Brain microvascular endothelial cell (primary cell): ENCODE data around the gene TCFL5.

Experiments
- DNase-seq: peaks from one replicate; pipeline ENCODE4 v3.0.0-alpha.2; 2020
- H3K27ac ChIP-seq: fragments of 250-450 bp; sonication (Bioruptor Pico); 2 replicates; pipeline ENCODE4 v1.5.1; 2020; ENCODE audit warnings: mild to moderate bottlenecking, moderate library complexity
- H3K27me3 ChIP-seq: fragments of 250-450 bp; sonication (Bioruptor Pico); replicated peaks from 2 replicates; pipeline ENCODE4 v1.5.1; 2020; ENCODE audit warnings: mild to moderate bottlenecking
- H3K36me3 ChIP-seq: fragments of 250-450 bp; sonication (Bioruptor Pico); replicated peaks from 2 replicates; pipeline ENCODE4 v1.5.1; 2020; ENCODE audit warnings: mild to moderate bottlenecking
- H3K4me3 ChIP-seq: 2 replicates; pipeline ENCODE4 v1.5.1; 2011; ENCODE audit warnings: low read depth, mild to moderate bottlenecking, control low read depth, low read length, moderate library complexity
- in situ Hi-C: cut with HindIII; loops from 2 replicates; pipeline ENCODE4 v1.10.0; 2017; ENCODE audit warnings: low sequenced_read_pairs, low pct_ligation_motif_present
- TF ChIP-seq, protein P1 (sequence below): IDR thresholded peaks from 2 replicates; pipeline ENCODE4 v1.5.1; 2011; ENCODE audit warnings: low read depth, mild to moderate bottlenecking, moderate library complexity, low read length, control low read depth, inconsistent platforms; ENCODE audit errors: missing control alignments

The TCFL5 gene

DNA sequence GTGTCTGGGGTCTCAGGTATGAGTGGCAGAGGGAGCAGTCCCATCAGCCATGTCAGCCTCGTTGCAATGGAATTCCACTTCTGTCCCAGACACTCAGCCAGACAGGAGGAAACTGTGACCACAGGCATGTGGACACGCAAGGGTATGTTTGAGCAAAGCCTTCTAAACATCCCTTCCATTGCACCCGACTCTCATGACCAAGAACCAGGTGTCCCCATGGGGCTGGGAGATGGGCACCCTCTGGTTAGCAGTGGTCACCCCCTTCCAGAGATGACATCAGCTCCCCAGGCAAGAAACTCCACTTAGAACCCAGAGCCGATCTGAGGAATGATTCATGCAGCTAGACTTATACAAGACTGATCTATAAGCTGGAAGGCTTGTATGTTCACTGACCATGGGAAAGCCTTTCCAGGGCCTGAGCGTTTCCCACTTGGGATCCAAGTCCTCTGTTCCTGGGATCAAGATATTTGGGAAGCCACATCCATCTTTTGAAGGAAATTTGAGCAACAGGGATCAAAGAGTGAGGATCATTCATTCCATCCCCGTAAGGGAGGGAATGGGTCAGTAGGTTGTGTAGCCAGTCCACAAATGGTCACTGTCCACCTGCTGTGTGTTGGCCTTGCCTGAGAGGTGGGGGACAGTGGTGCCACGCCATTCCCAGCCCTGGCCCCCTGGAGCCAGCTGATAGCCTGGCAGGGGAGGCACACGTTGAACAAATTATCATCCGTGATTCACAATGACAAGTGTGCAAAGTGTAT, 69.3 kb downstream of the TCFL5 start:
- Histone ChIP-seq H3K27ac (peak overlapping the region; percentile 54), H3K4me3 (no peak overlapping the region), H3K27me3 (no peaks in the 10 kb centered on the region), H3K36me3 (no peaks in the 10 kb centered on the region)
- TF ChIP-seq, protein P1, sequence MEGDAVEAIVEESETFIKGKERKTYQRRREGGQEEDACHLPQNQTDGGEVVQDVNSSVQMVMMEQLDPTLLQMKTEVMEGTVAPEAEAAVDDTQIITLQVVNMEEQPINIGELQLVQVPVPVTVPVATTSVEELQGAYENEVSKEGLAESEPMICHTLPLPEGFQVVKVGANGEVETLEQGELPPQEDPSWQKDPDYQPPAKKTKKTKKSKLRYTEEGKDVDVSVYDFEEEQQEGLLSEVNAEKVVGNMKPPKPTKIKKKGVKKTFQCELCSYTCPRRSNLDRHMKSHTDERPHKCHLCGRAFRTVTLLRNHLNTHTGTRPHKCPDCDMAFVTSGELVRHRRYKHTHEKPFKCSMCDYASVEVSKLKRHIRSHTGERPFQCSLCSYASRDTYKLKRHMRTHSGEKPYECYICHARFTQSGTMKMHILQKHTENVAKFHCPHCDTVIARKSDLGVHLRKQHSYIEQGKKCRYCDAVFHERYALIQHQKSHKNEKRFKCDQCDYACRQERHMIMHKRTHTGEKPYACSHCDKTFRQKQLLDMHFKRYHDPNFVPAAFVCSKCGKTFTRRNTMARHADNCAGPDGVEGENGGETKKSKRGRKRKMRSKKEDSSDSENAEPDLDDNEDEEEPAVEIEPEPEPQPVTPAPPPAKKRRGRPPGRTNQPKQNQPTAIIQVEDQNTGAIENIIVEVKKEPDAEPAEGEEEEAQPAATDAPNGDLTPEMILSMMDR = no peak
- in situ Hi-C loops = no loop called here
- DNase-seq = peak; percentile 73

DNA sequence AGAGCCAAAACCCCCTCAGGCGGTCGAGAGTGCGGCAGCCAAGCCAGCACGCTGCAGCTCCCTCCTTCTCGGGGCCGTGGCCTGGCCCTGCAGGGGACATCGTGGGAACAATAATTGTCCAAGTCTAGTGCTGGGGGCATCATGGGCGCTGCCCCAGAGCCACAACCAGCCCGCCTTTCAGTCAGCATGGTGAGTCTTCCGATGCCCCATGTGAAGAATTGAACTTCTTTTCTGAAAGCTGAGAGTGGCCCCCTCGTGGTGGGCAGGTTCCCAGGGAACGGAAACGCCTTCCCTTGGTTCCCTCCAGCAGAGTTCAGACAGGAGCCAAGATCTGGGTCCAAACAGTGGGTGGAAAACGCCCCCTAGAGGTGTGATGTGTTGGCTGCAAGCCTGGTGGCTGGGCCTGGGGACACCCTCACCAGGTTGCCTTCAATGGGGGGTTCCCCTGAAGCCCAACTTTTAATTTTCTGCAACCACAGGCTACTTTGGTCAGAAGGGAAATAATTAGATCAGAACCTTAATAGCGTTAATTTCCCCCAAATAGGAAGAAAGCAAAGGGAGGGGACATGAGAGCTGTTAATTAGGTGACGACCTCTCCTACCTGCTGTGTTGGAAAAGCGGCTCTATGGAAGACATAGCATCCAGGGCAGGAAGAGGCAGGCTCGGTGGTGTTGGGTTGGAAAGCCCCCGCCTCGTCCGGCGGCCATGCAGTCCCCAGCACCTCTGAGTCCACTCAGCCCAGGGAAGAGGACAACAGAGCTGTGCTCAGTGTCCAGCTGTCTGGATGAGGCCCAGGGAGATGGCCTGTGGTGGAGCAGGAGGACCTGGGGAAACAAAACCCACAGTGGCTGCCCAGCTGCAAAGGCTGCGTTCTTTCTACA, 70.1 kb downstream of the TCFL5 start:
- Histone ChIP-seq H3K36me3 (no peaks in the 10 kb centered on the region), H3K27ac (peak overlapping the region; percentile 54), H3K27me3 (no peaks in the 10 kb centered on the region), H3K4me3 (no peak overlapping the region)
- in situ Hi-C loops = no loop called here
- DNase-seq = peak; percentile 85
- TF ChIP-seq, protein P1 = peak; percentile 99
